PC-3 (cell line): Measurements from ENCODE around the gene EPHB1. TPM values are rescaled to one million over a fixed set of nuclear protein-coding genes. Genes with fewer than 3 reads are reported as not detected.

Experiments used
- ATAC-seq: fragments of 200-7000 bp; cut with Tn5 transposase; 2 replicates; pipeline ENCODE4 v1.9.1; 2020; ENCODE audit warnings: mild to moderate bottlenecking, moderate library complexity
- BruUV-seq: library from RNA; stranded (reverse); fragments of 400-500 nt; replicated peaks from 2 replicates; lab custom pipeline; 2021; lab: Mats Ljungman, UMichigan
- CTCF ChIA-PET: fragments of 300-600 bp; sonication (Branson Sonifier 250); formaldehyde crosslinking; loops from one replicate; lab custom pipeline; 2022; ENCODE audit warnings: antibody characterized with exemption; lab: Charles Lee
- POLR2A ChIA-PET: fragments of 300-600 bp; sonication (Branson Sonifier 250); formaldehyde crosslinking; loops from one replicate; lab custom pipeline; 2022; ENCODE audit warnings: antibody characterized with exemption; ENCODE audit not compliant: unreplicated experiment; lab: Charles Lee
- DNase-seq: peaks from one replicate; pipeline ENCODE4 v3.0.0-alpha.2; 2015
- H2AFZ ChIP-seq: fragments of 300-600 bp; sonication (generic); 2 replicates; pipeline ENCODE4 v1.6.0; 2016; ENCODE audit warnings: antibody characterized with exemption, low read length
- H3F3A ChIP-seq: fragments of 300-600 bp; sonication (generic); one replicate; pipeline ENCODE4 v1.6.0; 2017; ENCODE audit warnings: antibody characterized with exemption, low read length, control low read depth, mild to moderate bottlenecking; ENCODE audit not compliant: unreplicated experiment
- H3K27ac ChIP-seq: fragments of 300-600 bp; sonication (generic); 2 replicates; pipeline ENCODE4 v1.5.1; 2016; ENCODE audit warnings: mild to moderate bottlenecking, low read length
- H3K27me3 ChIP-seq: fragments of 300-600 bp; sonication (generic); 2 replicates; pipeline ENCODE4 v1.6.1; 2016; ENCODE audit warnings: low read length, mixed read lengths
- H3K36me3 ChIP-seq: fragments of 300-600 bp; sonication (generic); 2 replicates; pipeline ENCODE4 v1.6.1; 2016; ENCODE audit warnings: low read depth, mixed run types, low read length, mixed read lengths
- H3K4me1 ChIP-seq: fragments of 300-600 bp; sonication (generic); 2 replicates; pipeline ENCODE4 v1.5.1; 2016; ENCODE audit warnings: low read length; ENCODE audit not compliant: insufficient read depth
- H3K4me2 ChIP-seq: fragments of 300-600 bp; sonication (generic); 2 replicates; pipeline ENCODE4 v1.6.0; 2016; ENCODE audit warnings: low read length
- H3K4me3 ChIP-seq: fragments of 300-600 bp; sonication (generic); 2 replicates; pipeline ENCODE4 v1.5.1; 2016; ENCODE audit warnings: mild to moderate bottlenecking, low read length, mixed read lengths
- H3K79me2 ChIP-seq: fragments of 300-600 bp; sonication (generic); 2 replicates; pipeline ENCODE4 v1.6.1; 2017; ENCODE audit warnings: low read length, mixed read lengths
- H3K9ac ChIP-seq: fragments of 300-600 bp; sonication (generic); 2 replicates; pipeline ENCODE4 v1.6.0; 2016; ENCODE audit warnings: mild to moderate bottlenecking, low read length
- H3K9me2 ChIP-seq: fragments of 300-600 bp; sonication (generic); replicated peaks from 2 replicates; pipeline ENCODE4 v1.6.1; 2016; ENCODE audit warnings: mixed run types, low read length, mixed read lengths
- H3K9me3 ChIP-seq: fragments of 300-600 bp; sonication (generic); 2 replicates; pipeline ENCODE4 v1.6.1; 2016; ENCODE audit warnings: low read length, mixed read lengths
- H4K20me1 ChIP-seq: fragments of 300-600 bp; sonication (generic); 2 replicates; pipeline ENCODE4 v1.6.1; 2016; ENCODE audit warnings: low read length, mixed read lengths
- CTCF ChIP-seq: fragments of 300-600 bp; sonication (generic); conservative IDR thresholded peaks from 2 replicates; pipeline ENCODE4 v1.5.1; 2017; ENCODE audit warnings: antibody characterized with exemption, low read depth, mild to moderate bottlenecking, low read length
- EZH2 ChIP-seq: fragments of 300-600 bp; sonication (generic); IDR thresholded peaks from one replicate; pipeline ENCODE4 v1.6.1; 2017; ENCODE audit warnings: antibody characterized with exemption, mild to moderate bottlenecking, low read length; ENCODE audit not compliant: unreplicated experiment
- EZH2phosphoT487 ChIP-seq: fragments of 300-600 bp; sonication (generic); IDR thresholded peaks from 2 replicates; pipeline ENCODE4 v1.6.1; 2018; ENCODE audit warnings: mild to moderate bottlenecking, antibody characterized with exemption, low read length, borderline replicate concordance
- intact Hi-C: fragments of 100-400 bp; cut with micrococcal nuclease; formaldehyde crosslinking; loops from 2 replicates; pipeline ENCODE4 v1.9.0; 2023
- total RNA-seq: library from RNA; depleted of rRNA; stranded (reverse); fragments of >200 nt; gene quantifications from 2 replicates; pipeline ENCODE4 v1.2.3, GENCODE V29; 2014

Gene EPHB1
- total RNA-seq, 1 experiment from 2014 or later, result 0.69 TPM

GRCh38 chr3:134892326-134892725 lies 97.3 kb downstream of the EPHB1 start:
- ChIA-PET CTCF (no interaction called here), POLR2A (no interaction called here)
- Histone ChIP-seq H3K9me3 (no peaks in the 10 kb centered on the region), H3K9me2 (no peaks in the 10 kb centered on the region), H3K9ac (no peak overlapping the region), H3K4me2 (no peak overlapping the region), H3K36me3 (no peaks in the 10 kb centered on the region), H2AFZ (no peak overlapping the region), H3K79me2 (no peaks in the 10 kb centered on the region), H3K4me1 (no peaks in the 10 kb centered on the region), H3K27me3 (no peaks in the 10 kb centered on the region), H3K4me3 (no peak overlapping the region), H4K20me1 (no peaks in the 10 kb centered on the region), H3F3A (no peaks in the 10 kb centered on the region), H3K27ac (no peak overlapping the region)
- DNase-seq (no peak), ATAC-seq (no peak)
- no TSS peak for BruUV-seq
- TF ChIP-seq CTCF, result no peak
- no peak for TF ChIP-seq EZH2
- TF ChIP-seq EZH2phosphoT487, result no peak
- intact Hi-C loops, result no loop called here

GRCh38 chr3:134892761-134893160 lies 97.7 kb downstream of the EPHB1 start:
- BruUV-seq, result no TSS peak

GRCh38 chr3:134894533-134894932 lies 99.5 kb downstream of the EPHB1 start:
- Histone ChIP-seq H3K27me3 (no peaks in the 10 kb centered on the region), H3K9me3 (no peaks in the 10 kb centered on the region), H4K20me1 (no peaks in the 10 kb centered on the region), H3K9ac (no peak overlapping the region), H3F3A (no peaks in the 10 kb centered on the region), H3K4me1 (no peaks in the 10 kb centered on the region), H3K4me2 (no peak overlapping the region), H3K36me3 (no peaks in the 10 kb centered on the region), H3K27ac (no peak overlapping the region), H2AFZ (no peak overlapping the region), H3K79me2 (no peaks in the 10 kb centered on the region), H3K9me2 (no peaks in the 10 kb centered on the region), H3K4me3 (no peak overlapping the region)
- BruUV-seq, result no TSS peak
- DNase-seq (no peak), ATAC-seq (no peak)
- TF ChIP-seq EZH2phosphoT487 (no peak), CTCF (no peak), EZH2 (no peak)
- intact Hi-C loops, result no loop called here
- ChIA-PET CTCF (no interaction called here), POLR2A (no interaction called here)

More at GRCh38 chr3:134892761-134893160, 97.7 kb downstream of the EPHB1 start:
- Histone ChIP-seq H3K9me2 (no peaks in the 10 kb centered on the region), H3K4me2 (no peak overlapping the region), H3K27ac (no peak overlapping the region), H4K20me1 (no peaks in the 10 kb centered on the region), H3K79me2 (no peaks in the 10 kb centered on the region), H2AFZ (no peak overlapping the region), H3K9ac (no peak overlapping the region), H3K27me3 (no peaks in the 10 kb centered on the region), H3K36me3 (no peaks in the 10 kb centered on the region), H3K4me1 (no peaks in the 10 kb centered on the region), H3K4me3 (no peak overlapping the region), H3F3A (no peaks in the 10 kb centered on the region), H3K9me3 (no peaks in the 10 kb centered on the region)
- CTCF ChIA-PET, result no interaction called here
- intact Hi-C loops, result no loop called here
- ATAC-seq, result no peak
- DNase-seq, result no peak
- TF ChIP-seq EZH2phosphoT487, result no peak
- TF ChIP-seq CTCF, result no peak
- no peak for TF ChIP-seq EZH2
- POLR2A ChIA-PET, result no interaction called here
